Stomach (tissue), 9 donors: ENCODE results near the gene CCDC88C. TPM values are rescaled to one million over a fixed set of nuclear protein-coding genes. Genes with fewer than 3 reads are reported as not detected.

Experiments used
- DNase-seq, 2 donors: peaks; one replicate each; pipeline versions ENCODE4 v3.0.0 to v3.0.0-alpha.2; 2013 to 2019
- H3K27ac ChIP-seq, 5 donors: fragments of 200-600 bp in 4 of 5; sonication (generic) in 4 of 5; one replicate each; pipeline ENCODE4 v1.5.1; 2013 to 2019; ENCODE audit warnings: mild to moderate bottlenecking in 1 of 5, moderate library complexity in 1 of 5
- H3K27me3 ChIP-seq, 3 donors: fragments of 200-600 bp; sonication (generic); one replicate each; pipeline ENCODE4 v1.5.1; 2017 to 2019; ENCODE audit warnings: mixed run types in 1 of 3
- H3K36me3 ChIP-seq, 4 donors: fragments of 200-600 bp; sonication (generic); 1 replicate in 3 of 4; 2 replicates in 1 of 4; pipeline ENCODE4 v1.5.1; 2016 to 2019
- H3K4me1 ChIP-seq, 4 donors: fragments of 200-600 bp; sonication (generic); one replicate each; pipeline ENCODE4 v1.5.1; 2016 to 2019
- H3K4me3 ChIP-seq, 4 donors: fragments of 200-600 bp; sonication (generic) in 3 of 4; one replicate each; pipeline ENCODE4 v1.5.1; 2016 to 2019; ENCODE audit warnings: mild to moderate bottlenecking in 1 of 4
- H3K9me3 ChIP-seq, 4 donors: fragments of 200-600 bp; sonication (generic); one replicate each; pipeline ENCODE4 v1.5.1; 2016 to 2019
- EP300 ChIP-seq: sonication (generic); formaldehyde crosslinking; IDR thresholded peaks from one replicate; pipeline ENCODE4 v1.6.1; 2017; ENCODE audit warnings: antibody characterized with exemption
- POLR2A ChIP-seq, 4 donors: fragments of 450-650 bp; IDR thresholded peaks; one replicate each; pipeline ENCODE4 v1.6.1; 2016; ENCODE audit warnings: antibody characterized with exemption in 4 of 4, control low read depth in 2 of 4, mild to moderate bottlenecking in 1 of 4, moderate library complexity in 1 of 4
- POLR2AphosphoS5 ChIP-seq, 3 donors: sonication (generic); formaldehyde crosslinking; IDR thresholded peaks; one replicate each; pipeline ENCODE4 v1.6.1; 2016; ENCODE audit warnings: antibody characterized with exemption in 3 of 3
- WGBS, 5 donors: extraction: QIAGEN DNeasy Blood & Tissue Kit in 3 of 5; methylation state at CpG; one replicate each; pipeline versions ENCODE4 v1.1.5 to v1.1.7; 2013 to 2018; 5-methylcytosine and 5-hydroxymethylcytosine counted together
- intact Hi-C: fragments of 100-400 bp; cut with DNase I; formaldehyde crosslinking; loops from one replicate; pipeline ENCODE4 v1.15.1; 2023; ENCODE audit warnings: low total_unique reads
- polyA plus RNA-seq, 3 donors: library from polyadenylated mRNA; stranded (reverse); fragments of 200-250 nt; gene quantifications; one replicate each; pipeline ENCODE4 v1.2.3, GENCODE V29; 2013
- total RNA-seq, 5 donors: library from RNA; depleted of rRNA; stranded (reverse); fragments of >200 nt; gene quantifications; one replicate each; pipeline versions ENCODE4 v1.1.0 to v1.2.3, GENCODE V29; 2014 to 2016
- TF ChIP-seq, protein P1 (sequence below), 7 experiments: fragments of 450-650 bp in 4 of 7; fragments of 200-600 bp in 3 of 7; sonication (generic) in 3 of 7; IDR thresholded peaks; one replicate each; pipeline ENCODE4 v1.5.1; 2016 to 2019; ENCODE audit warnings: antibody characterized with exemption in 7 of 7, control low read depth in 2 of 7, mild to moderate bottlenecking in 1 of 7
- donor health status: healthy with polysubstance abuse.
- donor health status: Bipolar disorder and iron deficiency.
- donor health status: healthy.

The CCDC88C gene
- total and polyA plus RNA-seq, 8 donors = 10.5 to 66.9 (median 22.3) TPM

DNA sequence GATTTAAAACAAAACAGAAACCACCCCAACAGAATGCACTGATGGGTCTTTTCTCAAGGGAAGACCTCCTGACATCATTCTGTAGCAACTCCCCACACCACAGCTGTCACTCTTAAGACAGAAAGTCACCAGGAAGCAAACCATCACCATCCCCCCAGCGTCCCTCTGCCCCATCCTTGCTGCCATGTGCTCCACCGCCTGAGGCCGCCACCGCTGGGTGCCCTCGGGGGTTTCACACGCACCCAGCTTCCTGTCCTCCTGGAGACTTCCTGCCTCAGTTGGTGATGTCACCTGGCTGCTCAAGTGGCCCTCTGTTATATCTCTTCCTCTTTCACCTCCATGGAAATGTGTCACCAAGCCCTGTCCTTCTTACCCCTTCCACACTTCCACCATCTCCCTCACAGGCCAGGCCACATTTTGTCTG lies 101.8 kb downstream of the CCDC88C start:
- Histone ChIP-seq H3K9me3 (no peaks in the 10 kb centered on the region), H3K4me1 (peaks cover 21 to 34% (median 23%) of the 10 kb centered on the region in 4 donors), H3K36me3 (peaks cover 9 to 72% (median 65%) of the 10 kb centered on the region in 4 donors), H3K4me3 (no peak overlapping the region), H3K27ac (peak overlapping the region in 2 of 5 donors; percentile 61 to 69), H3K27me3 (no peaks in the 10 kb centered on the region)
- peak; percentile 46 to 76 for DNase-seq
- intact Hi-C loops = no loop called here
- no peak for TF ChIP-seq EP300
- TF ChIP-seq, protein P1, sequence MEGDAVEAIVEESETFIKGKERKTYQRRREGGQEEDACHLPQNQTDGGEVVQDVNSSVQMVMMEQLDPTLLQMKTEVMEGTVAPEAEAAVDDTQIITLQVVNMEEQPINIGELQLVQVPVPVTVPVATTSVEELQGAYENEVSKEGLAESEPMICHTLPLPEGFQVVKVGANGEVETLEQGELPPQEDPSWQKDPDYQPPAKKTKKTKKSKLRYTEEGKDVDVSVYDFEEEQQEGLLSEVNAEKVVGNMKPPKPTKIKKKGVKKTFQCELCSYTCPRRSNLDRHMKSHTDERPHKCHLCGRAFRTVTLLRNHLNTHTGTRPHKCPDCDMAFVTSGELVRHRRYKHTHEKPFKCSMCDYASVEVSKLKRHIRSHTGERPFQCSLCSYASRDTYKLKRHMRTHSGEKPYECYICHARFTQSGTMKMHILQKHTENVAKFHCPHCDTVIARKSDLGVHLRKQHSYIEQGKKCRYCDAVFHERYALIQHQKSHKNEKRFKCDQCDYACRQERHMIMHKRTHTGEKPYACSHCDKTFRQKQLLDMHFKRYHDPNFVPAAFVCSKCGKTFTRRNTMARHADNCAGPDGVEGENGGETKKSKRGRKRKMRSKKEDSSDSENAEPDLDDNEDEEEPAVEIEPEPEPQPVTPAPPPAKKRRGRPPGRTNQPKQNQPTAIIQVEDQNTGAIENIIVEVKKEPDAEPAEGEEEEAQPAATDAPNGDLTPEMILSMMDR (IDR thresholded peaks at IDR 0.05) = no peak
- TF ChIP-seq POLR2AphosphoS5 (IDR thresholded peaks at IDR 0.05) = no peak
- no peak for TF ChIP-seq POLR2A (IDR thresholded peaks at IDR 0.05)
- WGBS, 5 donors = 70 to 84% (median 72%) methylated on average over 6 of the region's 6 CpGs

DNA sequence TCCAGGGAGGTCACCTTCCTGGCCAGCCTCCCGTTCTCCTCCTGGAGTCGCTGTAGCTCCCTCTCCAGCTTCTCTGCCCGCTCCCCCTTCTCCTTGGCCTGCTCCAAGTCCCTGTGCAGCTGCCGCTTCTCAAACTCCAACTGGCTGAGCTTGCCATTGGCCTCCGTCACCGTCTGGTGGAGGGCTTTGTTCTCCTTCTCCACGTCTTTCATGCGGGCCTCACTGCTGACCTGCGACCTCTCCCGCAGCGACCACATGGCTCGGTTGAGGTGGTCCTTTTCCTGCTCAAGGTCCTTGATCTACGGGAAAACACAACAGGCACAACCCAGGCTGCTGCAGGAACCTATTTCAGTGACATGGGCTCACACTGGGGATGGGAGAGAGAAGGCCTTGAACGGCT lies 103.8 kb downstream of the CCDC88C start:
- Histone ChIP-seq H3K27ac (no peak overlapping the region), H3K4me1 (peaks cover 21 to 36% (median 29%) of the 10 kb centered on the region in 4 donors), H3K4me3 (no peak overlapping the region), H3K9me3 (no peaks in the 10 kb centered on the region), H3K36me3 (peaks cover 13 to 71% (median 64%) of the 10 kb centered on the region in 4 donors), H3K27me3 (no peaks in the 10 kb centered on the region)
- intact Hi-C loops = no loop called here
- no peak for DNase-seq
- WGBS, 5 donors = 89 to 93% (median 91%) methylated on average over 14 of the region's 14 CpGs
- TF ChIP-seq POLR2AphosphoS5 (IDR thresholded peaks at IDR 0.05) (no peak), EP300 (no peak), POLR2A (IDR thresholded peaks at IDR 0.05) (no peak)
- TF ChIP-seq, protein P1 (IDR thresholded peaks at IDR 0.05) = no peak

DNA sequence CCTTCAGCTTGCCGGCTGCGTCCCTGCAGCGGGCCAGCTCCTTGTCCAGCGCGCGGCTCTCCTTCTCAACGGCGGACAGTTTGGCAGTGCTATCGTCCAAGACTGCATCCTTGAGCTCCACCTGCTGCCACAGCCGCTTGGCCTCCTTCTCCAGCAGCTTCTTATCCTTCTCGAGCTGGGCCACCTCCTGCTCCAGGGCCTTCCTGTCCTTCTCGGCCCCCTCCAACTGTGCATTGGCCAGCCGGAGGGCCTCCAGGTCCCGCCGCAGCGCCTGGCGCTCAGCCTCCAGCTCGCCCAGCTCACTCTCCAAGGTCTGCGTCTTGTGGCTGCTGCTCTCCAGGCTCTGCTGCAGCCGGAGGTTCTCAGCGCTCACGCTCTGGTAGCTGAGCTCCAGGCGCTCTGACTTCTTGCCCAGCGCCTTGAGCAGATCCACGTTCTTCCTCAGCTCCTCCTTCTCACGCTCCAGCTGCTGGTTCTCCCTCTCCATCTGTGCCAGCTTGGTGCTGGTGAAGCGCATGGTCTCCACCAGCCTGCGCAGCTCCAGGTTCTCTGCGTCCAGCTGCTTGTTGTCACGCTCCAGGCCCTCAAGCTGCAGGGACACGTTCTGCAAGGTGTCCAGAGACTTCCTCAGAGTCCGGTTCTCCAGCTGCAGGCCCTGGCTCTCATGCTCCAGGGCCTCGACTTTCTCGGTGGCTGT lies 104.3 kb downstream of the CCDC88C start:
- no peak overlapping the region for H3K27ac ChIP-seq
- WGBS, 5 donors = 89 to 94% (median 92%) methylated on average over 34 of the region's 34 CpGs
- no peak for TF ChIP-seq POLR2A (IDR thresholded peaks at IDR 0.05)
- TF ChIP-seq, protein P1 (IDR thresholded peaks at IDR 0.05) = no peak
- TF ChIP-seq POLR2AphosphoS5 (IDR thresholded peaks at IDR 0.05) = no peak
- no peak for TF ChIP-seq EP300

DNA sequence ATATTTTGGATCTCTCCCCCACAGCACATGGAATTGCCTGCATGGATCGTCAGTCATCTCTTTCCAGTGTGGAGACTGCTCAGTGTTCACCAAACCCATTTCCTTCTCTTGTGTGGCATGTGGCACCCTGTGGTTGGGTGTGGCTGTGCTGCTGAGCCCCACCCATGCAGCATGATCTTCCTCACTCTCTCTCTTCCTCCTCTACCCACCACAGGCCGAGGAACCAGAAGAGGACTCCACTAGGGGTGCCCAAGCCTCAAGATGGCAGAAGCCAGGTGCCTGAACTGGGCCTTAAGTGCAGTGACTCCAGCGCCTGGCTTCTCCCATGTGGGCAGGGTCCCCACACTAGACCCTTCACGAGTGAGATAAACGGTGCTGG lies 106.3 kb downstream of the CCDC88C start:
- 60 to 68% (median 65%) methylated on average over 5 of the region's 5 CpGs for WGBS, 5 donors
- DNase-seq = peak in 1 of 2 donors; percentile 45
- TF ChIP-seq, protein P1 (IDR thresholded peaks at IDR 0.05) = no peak
- TF ChIP-seq EP300 (no peak), POLR2A (IDR thresholded peaks at IDR 0.05) (no peak), POLR2AphosphoS5 (IDR thresholded peaks at IDR 0.05) (no peak)
- no peaks in the 10 kb centered on the region for H3K9me3 ChIP-seq
- H3K4me3 ChIP-seq = no peak overlapping the region
- no peaks in the 10 kb centered on the region for H3K27me3 ChIP-seq
- no peak overlapping the region for H3K27ac ChIP-seq
- peaks cover 31 to 95% (median 84%) of the 10 kb centered on the region in 4 donors for H3K36me3 ChIP-seq
- H3K4me1 ChIP-seq = peaks cover under 1 to 13% (median 10%) of the 10 kb centered on the region in 4 donors
- intact Hi-C loops = no loop called here

More for the DNA sequence above, 104.3 kb downstream of the CCDC88C start:
- peaks cover 13 to 75% (median 67%) of the 10 kb centered on the region in 4 donors for H3K36me3 ChIP-seq
- intact Hi-C loops = no loop called here
- peaks cover 21 to 33% (median 28%) of the 10 kb centered on the region in 4 donors for H3K4me1 ChIP-seq
- no peak for DNase-seq
- H3K9me3 ChIP-seq = no peaks in the 10 kb centered on the region
- no peaks in the 10 kb centered on the region for H3K27me3 ChIP-seq
- H3K4me3 ChIP-seq = no peak overlapping the region
